Mesothelial cell of epicardium (in vitro differentiated cells): ENCODE results near the gene MCU. TPM values are rescaled to one million over a fixed set of nuclear protein-coding genes. Genes with fewer than 3 reads are reported as not detected.

Source experiments
- DNase-seq, 2 experiments: peaks; one replicate each; pipeline ENCODE4 v3.0.0; 2021; ENCODE audit warnings: low spot score in 2 of 2; ENCODE audit not compliant: unreplicated experiment in 2 of 2
- H3K27ac Mint-ChIP-seq: 2 replicates; pipeline ENCODE4 v1.8.0; 2021; ENCODE audit warnings: mixed read lengths
- H3K27me3 Mint-ChIP-seq: 2 replicates; pipeline ENCODE4 v1.8.0; 2021; ENCODE audit warnings: low read depth, mixed read lengths
- H3K36me3 Mint-ChIP-seq: 2 replicates; pipeline ENCODE4 v1.8.0; 2021; ENCODE audit warnings: mixed read lengths
- H3K4me1 Mint-ChIP-seq: 2 replicates; pipeline ENCODE4 v1.8.0; 2021; ENCODE audit warnings: mixed read lengths
- H3K4me3 Mint-ChIP-seq: 2 replicates; pipeline ENCODE4 v1.8.0; 2021; ENCODE audit warnings: mild to moderate bottlenecking, moderate library complexity, mixed read lengths
- H3K9me3 Mint-ChIP-seq: 2 replicates; pipeline ENCODE4 v1.8.0; 2021; ENCODE audit warnings: mixed read lengths
- total RNA-seq: library from RNA; stranded (reverse); gene quantifications from 3 replicates; pipeline ENCODE4 v1.2.1, GENCODE V29; 2021
- TF ChIP-seq, protein P1 (sequence below): fragments of 200-600 bp; sonication (generic); IDR thresholded peaks from one replicate; pipeline ENCODE4 v1.5.0; 2021; ENCODE audit warnings: antibody characterized with exemption; ENCODE audit not compliant: unreplicated experiment

The MCU gene
- total RNA-seq, 1 donor from 2014 or later: 44.6 TPM

DNA sequence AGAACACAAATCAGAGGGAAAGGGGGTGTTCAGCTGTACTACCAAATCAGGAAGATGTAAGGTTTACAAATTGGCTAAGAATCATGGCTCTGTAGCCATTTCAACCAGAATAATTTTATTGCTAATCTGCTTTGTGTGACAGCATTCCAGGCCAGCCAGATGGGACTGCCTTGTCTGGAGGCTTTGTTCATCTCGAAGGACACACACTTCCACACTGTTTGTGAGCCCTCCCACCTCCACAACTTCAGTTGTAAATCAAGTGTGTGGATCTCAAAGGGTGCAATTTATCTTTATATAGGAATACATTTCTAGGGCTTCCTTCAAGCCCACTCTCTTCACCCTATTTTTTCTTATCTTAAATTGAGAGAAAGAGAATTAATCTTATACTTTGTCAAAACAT lies 194.7 kb downstream of the MCU start:
- TF ChIP-seq, protein P1, sequence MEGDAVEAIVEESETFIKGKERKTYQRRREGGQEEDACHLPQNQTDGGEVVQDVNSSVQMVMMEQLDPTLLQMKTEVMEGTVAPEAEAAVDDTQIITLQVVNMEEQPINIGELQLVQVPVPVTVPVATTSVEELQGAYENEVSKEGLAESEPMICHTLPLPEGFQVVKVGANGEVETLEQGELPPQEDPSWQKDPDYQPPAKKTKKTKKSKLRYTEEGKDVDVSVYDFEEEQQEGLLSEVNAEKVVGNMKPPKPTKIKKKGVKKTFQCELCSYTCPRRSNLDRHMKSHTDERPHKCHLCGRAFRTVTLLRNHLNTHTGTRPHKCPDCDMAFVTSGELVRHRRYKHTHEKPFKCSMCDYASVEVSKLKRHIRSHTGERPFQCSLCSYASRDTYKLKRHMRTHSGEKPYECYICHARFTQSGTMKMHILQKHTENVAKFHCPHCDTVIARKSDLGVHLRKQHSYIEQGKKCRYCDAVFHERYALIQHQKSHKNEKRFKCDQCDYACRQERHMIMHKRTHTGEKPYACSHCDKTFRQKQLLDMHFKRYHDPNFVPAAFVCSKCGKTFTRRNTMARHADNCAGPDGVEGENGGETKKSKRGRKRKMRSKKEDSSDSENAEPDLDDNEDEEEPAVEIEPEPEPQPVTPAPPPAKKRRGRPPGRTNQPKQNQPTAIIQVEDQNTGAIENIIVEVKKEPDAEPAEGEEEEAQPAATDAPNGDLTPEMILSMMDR: no peak
- DNase-seq: no peak
- peaks cover 13% of the 10 kb centered on the region for H3K4me1 Mint-ChIP-seq
- H3K4me3 Mint-ChIP-seq: no peak overlapping the region
- H3K27me3 Mint-ChIP-seq: no peaks in the 10 kb centered on the region
- peaks cover 46% of the 10 kb centered on the region for H3K36me3 Mint-ChIP-seq
- H3K27ac Mint-ChIP-seq: peak overlapping the region; percentile 51
- peaks cover 12% of the 10 kb centered on the region for H3K9me3 Mint-ChIP-seq

DNA sequence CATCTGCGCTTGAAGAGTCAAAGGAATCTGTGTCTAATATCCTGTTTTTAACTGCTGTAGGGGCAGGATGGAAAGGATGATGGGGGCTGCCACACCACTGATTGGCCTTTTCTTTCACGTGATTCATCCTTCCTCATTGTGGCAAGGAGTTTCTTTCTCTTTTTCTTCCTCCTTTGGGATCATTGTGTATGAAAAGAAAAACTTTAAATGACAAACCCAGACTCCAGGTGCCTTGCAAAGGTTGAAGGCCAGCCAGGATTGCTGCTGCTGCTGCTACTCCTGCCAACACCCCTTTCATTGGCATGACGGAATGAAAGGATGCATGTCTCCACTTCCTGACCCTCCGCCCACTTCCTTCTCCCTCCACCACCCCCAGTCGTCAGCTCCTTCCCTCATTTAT lies 195.1 kb downstream of the MCU start:
- H3K9me3 Mint-ChIP-seq: peaks cover 7% of the 10 kb centered on the region
- no peak overlapping the region for H3K4me3 Mint-ChIP-seq
- H3K27me3 Mint-ChIP-seq: no peaks in the 10 kb centered on the region
- H3K36me3 Mint-ChIP-seq: peaks cover 42% of the 10 kb centered on the region
- H3K27ac Mint-ChIP-seq: peak overlapping the region; percentile 22
- TF ChIP-seq, protein P1: no peak
- peaks cover 13% of the 10 kb centered on the region for H3K4me1 Mint-ChIP-seq
- no peak for DNase-seq

DNA sequence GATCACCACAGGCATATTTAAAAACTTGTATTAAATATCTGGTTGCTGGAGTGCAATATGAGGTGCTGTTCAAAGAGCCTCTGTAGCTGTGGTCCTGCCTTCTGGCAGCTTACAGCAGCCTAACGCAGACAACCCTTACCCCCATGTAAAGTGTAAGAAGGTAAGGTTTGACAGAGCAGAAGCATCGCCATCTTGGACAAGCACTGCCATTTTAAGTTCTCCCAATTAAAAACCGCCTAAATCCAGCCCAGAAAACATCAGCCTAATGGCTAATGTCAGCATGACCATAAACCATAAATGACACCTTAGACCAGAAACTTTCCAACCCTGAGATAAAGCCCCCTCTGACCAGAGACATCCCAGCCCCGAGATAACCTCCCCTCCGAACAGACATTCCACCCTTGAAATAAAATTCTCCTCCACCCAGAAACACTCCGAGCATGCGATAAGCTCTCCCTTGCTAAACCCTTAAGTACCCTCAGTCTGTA lies 196.3 kb downstream of the MCU start:
- Mint-ChIP-seq H3K36me3 (peaks cover 34% of the 10 kb centered on the region), H3K27me3 (no peaks in the 10 kb centered on the region), H3K27ac (peak overlapping the region; percentile 0), H3K4me1 (peaks cover 13% of the 10 kb centered on the region), H3K4me3 (no peak overlapping the region), H3K9me3 (no peaks in the 10 kb centered on the region)
- TF ChIP-seq, protein P1: no peak
- DNase-seq: no peak

DNA sequence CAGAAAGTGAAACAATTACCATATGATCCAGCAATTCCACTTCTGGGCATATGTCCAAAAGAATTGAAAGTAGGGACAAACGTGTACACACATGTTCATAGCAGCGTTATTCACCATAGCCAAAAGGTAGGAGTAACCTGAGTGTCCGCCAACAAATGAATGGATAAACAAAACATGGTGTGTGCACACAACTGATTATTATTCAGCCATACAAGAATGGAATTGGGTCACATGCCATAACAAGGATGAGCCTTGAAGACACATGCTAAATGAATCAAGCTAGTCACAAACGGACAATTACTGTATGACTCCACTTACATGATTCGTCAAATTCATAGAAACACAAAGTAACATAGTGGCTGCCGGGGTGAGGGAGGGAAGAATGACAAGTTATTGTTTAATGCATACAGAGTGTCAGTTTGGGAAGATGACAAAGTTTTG lies 197.5 kb downstream of the MCU start:
- no peaks in the 10 kb centered on the region for H3K9me3 Mint-ChIP-seq
- H3K4me1 Mint-ChIP-seq: peaks cover 13% of the 10 kb centered on the region
- no peaks in the 10 kb centered on the region for H3K27me3 Mint-ChIP-seq
- TF ChIP-seq, protein P1: no peak
- H3K27ac Mint-ChIP-seq: no peak overlapping the region
- no peak for DNase-seq
- H3K36me3 Mint-ChIP-seq: peaks cover 26% of the 10 kb centered on the region
- H3K4me3 Mint-ChIP-seq: no peak overlapping the region

DNA sequence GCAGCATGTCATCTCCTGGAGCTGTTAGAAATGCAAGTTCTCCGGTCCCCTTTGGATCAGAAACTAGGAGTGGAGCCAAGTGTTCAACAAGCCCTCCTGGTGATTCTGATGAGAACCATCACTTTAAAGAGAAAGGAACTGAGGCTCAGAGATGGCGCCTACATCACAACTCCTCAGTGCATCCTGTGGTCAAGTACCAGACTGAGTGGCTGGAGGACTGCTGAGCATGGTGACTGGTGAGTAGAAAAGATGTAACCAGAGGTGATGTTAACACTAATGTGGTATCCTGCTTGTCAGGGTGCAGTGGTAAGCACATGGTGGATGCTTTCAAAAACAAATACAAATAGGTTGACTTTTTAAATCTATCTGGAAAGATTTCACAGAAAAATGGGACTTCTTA lies 198.1 kb downstream of the MCU start:
- Mint-ChIP-seq H3K4me1 (peaks cover 13% of the 10 kb centered on the region), H3K27me3 (no peaks in the 10 kb centered on the region), H3K4me3 (no peak overlapping the region), H3K9me3 (no peaks in the 10 kb centered on the region), H3K27ac (no peak overlapping the region), H3K36me3 (peaks cover 26% of the 10 kb centered on the region)
- DNase-seq: no peak
- TF ChIP-seq, protein P1: no peak
